Mesenchymal stem cell (in vitro differentiated cells and primary cell): ENCODE results near the gene TNS1.

Source experiments
- DNase-seq: peaks from one replicate; pipeline ENCODE4 v3.0.0-alpha.2; 2013
- H2AFZ ChIP-seq: one replicate; pipeline ENCODE4 v1.6.1; 2013; ENCODE audit warnings: low read depth, mild to moderate bottlenecking, control low read depth, inconsistent platforms, low read length, moderate library complexity
- H2AK5ac ChIP-seq: 2 replicates; pipeline ENCODE4 v1.6.1; 2013; ENCODE audit warnings: low read length, moderate library complexity, mild to moderate bottlenecking, inconsistent platforms; ENCODE audit not compliant: severe bottlenecking
- H2BK120ac ChIP-seq: one replicate; pipeline ENCODE4 v1.6.1; 2013; ENCODE audit warnings: low read depth, mild to moderate bottlenecking, inconsistent platforms, low read length, moderate library complexity
- H2BK12ac ChIP-seq, 2 experiments: one replicate each; pipeline ENCODE4 v1.6.1; 2013; ENCODE audit warnings: inconsistent platforms in 2 of 2, low read length in 2 of 2, mild to moderate bottlenecking in 2 of 2, moderate library complexity in 2 of 2, control low read depth in 1 of 2
- H2BK15ac ChIP-seq: one replicate; pipeline ENCODE4 v1.6.1; 2013; ENCODE audit warnings: mild to moderate bottlenecking, low read depth, inconsistent platforms; ENCODE audit not compliant: poor library complexity, severe bottlenecking
- H2BK5ac ChIP-seq: 2 replicates; pipeline ENCODE4 v1.6.1; 2013; ENCODE audit warnings: low read depth, mild to moderate bottlenecking, low read length, control low read depth, inconsistent platforms; ENCODE audit not compliant: poor library complexity, severe bottlenecking
- H3K14ac ChIP-seq, 2 experiments: one replicate each; pipeline ENCODE4 v1.6.1; 2013; ENCODE audit warnings: inconsistent platforms in 2 of 2, low read length in 2 of 2, control low read depth in 1 of 2, mild to moderate bottlenecking in 1 of 2, moderate library complexity in 1 of 2
- H3K18ac ChIP-seq, 2 experiments: one replicate each; pipeline ENCODE4 v1.6.1; 2013; ENCODE audit warnings: inconsistent platforms in 2 of 2, low read length in 2 of 2, control low read depth in 1 of 2, low read depth in 1 of 2, mild to moderate bottlenecking in 1 of 2
- H3K23ac ChIP-seq, 2 experiments: one replicate each; pipeline ENCODE4 v1.6.1; 2013; ENCODE audit warnings: inconsistent platforms in 2 of 2, low read length in 2 of 2, mild to moderate bottlenecking in 2 of 2, moderate library complexity in 2 of 2, control low read depth in 1 of 2
- H3K27ac ChIP-seq: 2 replicates; pipeline ENCODE4 v1.5.1; 2013; ENCODE audit warnings: mild to moderate bottlenecking, moderate library complexity, low read length, control low read depth, inconsistent platforms; ENCODE audit not compliant: poor library complexity, severe bottlenecking
- H3K27me3 ChIP-seq, 2 experiments: 2 replicates each; pipeline versions ENCODE4 v1.6.1 to v1.7.0; 2013; ENCODE audit warnings: low read length in 2 of 2, mild to moderate bottlenecking in 2 of 2, moderate library complexity in 2 of 2, control low read depth in 1 of 2, inconsistent platforms in 1 of 2; ENCODE audit not compliant: control insufficient read depth in 1 of 2, insufficient read depth in 1 of 2
- H3K36me3 ChIP-seq, 2 experiments: 2 replicates each; pipeline versions ENCODE4 v1.6.1 to v1.7.0; 2013; ENCODE audit warnings: low read length in 2 of 2, control low read depth in 1 of 2, inconsistent platforms in 1 of 2, low read depth in 1 of 2, mild to moderate bottlenecking in 1 of 2; ENCODE audit not compliant: insufficient read depth in 2 of 2, control insufficient read depth in 1 of 2
- H3K4ac ChIP-seq, 2 experiments: one replicate each; pipeline ENCODE4 v1.6.1; 2013; ENCODE audit warnings: inconsistent platforms in 2 of 2, low read length in 2 of 2, mild to moderate bottlenecking in 2 of 2, moderate library complexity in 2 of 2, control low read depth in 1 of 2, low read depth in 1 of 2
- H3K4me1 ChIP-seq: 2 replicates; pipeline ENCODE4 v1.6.1; 2013; ENCODE audit warnings: low read depth, low read length, control low read depth; ENCODE audit not compliant: control insufficient read depth, insufficient read depth
- H3K4me2 ChIP-seq: 2 replicates; pipeline ENCODE4 v1.6.1; 2013; ENCODE audit warnings: low read length, mild to moderate bottlenecking, inconsistent platforms; ENCODE audit not compliant: poor library complexity, severe bottlenecking
- H3K4me3 ChIP-seq, 2 experiments: 2 replicates each; pipeline versions ENCODE4 v1.5.1 to v1.7.0; 2013; ENCODE audit warnings: low read length in 2 of 2, mild to moderate bottlenecking in 2 of 2, control low read depth in 1 of 2, low read depth in 1 of 2; ENCODE audit not compliant: insufficient read depth in 1 of 2
- H3K79me1 ChIP-seq: replicated peaks from 2 replicates; pipeline ENCODE4 v1.6.1; 2013; ENCODE audit warnings: mild to moderate bottlenecking, control low read depth, low read length, inconsistent platforms; ENCODE audit not compliant: poor library complexity, severe bottlenecking
- H3K9ac ChIP-seq: 2 replicates; pipeline ENCODE4 v1.7.0; 2013; ENCODE audit warnings: mild to moderate bottlenecking, low read length, moderate library complexity
- H3K9me3 ChIP-seq: 2 replicates; pipeline ENCODE4 v1.7.0; 2013; ENCODE audit warnings: mild to moderate bottlenecking, low read length; ENCODE audit not compliant: control insufficient read depth
- H4K8ac ChIP-seq: one replicate; pipeline ENCODE4 v1.6.1; 2013; ENCODE audit warnings: inconsistent platforms, mild to moderate bottlenecking, low read length, moderate library complexity
- H4K91ac ChIP-seq: one replicate; pipeline ENCODE4 v1.6.1; 2013; ENCODE audit warnings: mild to moderate bottlenecking, low read length, inconsistent platforms
- WGBS: methylation state at CpG from one replicate; pipeline ENCODE4 v1.1.7; 2013; ENCODE audit warnings: mixed read lengths; 5-methylcytosine and 5-hydroxymethylcytosine counted together

Gene TNS1

GRCh38 chr2:217805668-217806481, 196.9 kb downstream of the TNS1 start:
- Histone ChIP-seq H3K9me3 (no peaks in the 10 kb centered on the region), H3K27me3 (no peaks in the 10 kb centered on the region), H4K91ac (peak overlapping the region; percentile 81), H3K27ac (no peak overlapping the region), H3K18ac (no peak overlapping the region), H3K23ac (peak overlapping the region in 1 of 2 experiments; percentile 1), H2BK15ac (no peak overlapping the region), H3K14ac (peak overlapping the region in 1 of 2 experiments; percentile 80), H3K36me3 (peaks cover 81 to 98% of the 10 kb centered on the region in 2 experiments), H3K4me3 (no peak overlapping the region), H2AK5ac (no peak overlapping the region), H2BK12ac (peak overlapping the region in 1 of 2 experiments; percentile 72), H3K9ac (no peak overlapping the region), H2BK120ac (no peak overlapping the region), H2BK5ac (no peak overlapping the region), H2AFZ (no peak overlapping the region), H3K79me1 (peaks cover 3% of the 10 kb centered on the region), H4K8ac (peak overlapping the region; percentile 32), H3K4me1 (peaks cover 3% of the 10 kb centered on the region), H3K4me2 (no peak overlapping the region), H3K4ac (no peak overlapping the region)
- no peak for DNase-seq
- 92% methylated on average over 8 of the region's 8 CpGs for WGBS

- Histone ChIP-seq H2AK5ac (no peak overlapping the region), H3K9me3 (no peaks in the 10 kb centered on the region), H3K23ac (peak overlapping the region in 1 of 2 experiments; percentile 1), H3K27ac (no peak overlapping the region), H3K36me3 (peaks cover 86 to 98% of the 10 kb centered on the region in 2 experiments), H3K79me1 (peaks cover 3% of the 10 kb centered on the region), H2BK15ac (no peak overlapping the region), H4K8ac (peak overlapping the region; percentile 32), H3K4me3 (no peak overlapping the region), H3K9ac (no peak overlapping the region), H3K4ac (no peak overlapping the region), H2AFZ (no peak overlapping the region), H3K18ac (no peak overlapping the region), H3K14ac (peak overlapping the region in 1 of 2 experiments; percentile 80), H2BK12ac (peak overlapping the region in 1 of 2 experiments; percentile 72), H3K27me3 (no peaks in the 10 kb centered on the region), H3K4me1 (peaks cover 3% of the 10 kb centered on the region), H4K91ac (peak overlapping the region; percentile 81), H3K4me2 (no peak overlapping the region), H2BK5ac (no peak overlapping the region), H2BK120ac (no peak overlapping the region)
- peak; percentile 22 for DNase-seq
- 52% methylated on average over 4 of the region's 9 CpGs for WGBS
These were observed 197.8 kb downstream of the TNS1 start for GRCh38 chr2:217804791-217805667.

GRCh38 chr2:217804338-217804737, 198.5 kb downstream of the TNS1 start:
- DNase-seq: no peak
- Histone ChIP-seq H3K23ac (no peak overlapping the region), H3K4me1 (peaks cover 3% of the 10 kb centered on the region), H3K18ac (no peak overlapping the region), H2BK15ac (no peak overlapping the region), H3K4me3 (no peak overlapping the region), H3K36me3 (peaks cover 83 to 98% of the 10 kb centered on the region in 2 experiments), H3K79me1 (peaks cover 3% of the 10 kb centered on the region), H3K4me2 (no peak overlapping the region), H2BK12ac (no peak overlapping the region), H4K91ac (no peak overlapping the region), H2AFZ (no peak overlapping the region), H2BK5ac (no peak overlapping the region), H3K9me3 (no peaks in the 10 kb centered on the region), H4K8ac (no peak overlapping the region), H3K14ac (no peak overlapping the region), H3K27me3 (no peaks in the 10 kb centered on the region), H2AK5ac (no peak overlapping the region), H2BK120ac (no peak overlapping the region), H3K9ac (no peak overlapping the region), H3K27ac (no peak overlapping the region), H3K4ac (no peak overlapping the region)
- WGBS: 78% methylated on average over 12 of the region's 12 CpGs

- Histone ChIP-seq H2AK5ac (no peak overlapping the region), H3K27me3 (no peaks in the 10 kb centered on the region), H3K14ac (no peak overlapping the region), H2AFZ (no peak overlapping the region), H2BK15ac (no peak overlapping the region), H3K27ac (no peak overlapping the region), H3K36me3 (peaks cover 88 to 99% of the 10 kb centered on the region in 2 experiments), H4K8ac (no peak overlapping the region), H3K4me2 (no peak overlapping the region), H2BK120ac (no peak overlapping the region), H2BK5ac (no peak overlapping the region), H3K18ac (no peak overlapping the region), H3K79me1 (peaks cover 3% of the 10 kb centered on the region), H4K91ac (no peak overlapping the region), H3K4me1 (peaks cover 3% of the 10 kb centered on the region), H3K4ac (no peak overlapping the region), H3K4me3 (no peak overlapping the region), H2BK12ac (no peak overlapping the region), H3K23ac (no peak overlapping the region), H3K9me3 (no peaks in the 10 kb centered on the region), H3K9ac (no peak overlapping the region)
- 90% methylated on average over 3 of the region's 3 CpGs for WGBS
- no peak for DNase-seq
These were observed 199.2 kb downstream of the TNS1 start for GRCh38 chr2:217803653-217803960.
